ENCODE measurements around the gene CBFA2T3.

The CBFA2T3 gene

GRCh38 chr16:88957887-88958577 lies 19.0 kb downstream of the CBFA2T3 start:
- no peak for DNase-seq

DNA sequence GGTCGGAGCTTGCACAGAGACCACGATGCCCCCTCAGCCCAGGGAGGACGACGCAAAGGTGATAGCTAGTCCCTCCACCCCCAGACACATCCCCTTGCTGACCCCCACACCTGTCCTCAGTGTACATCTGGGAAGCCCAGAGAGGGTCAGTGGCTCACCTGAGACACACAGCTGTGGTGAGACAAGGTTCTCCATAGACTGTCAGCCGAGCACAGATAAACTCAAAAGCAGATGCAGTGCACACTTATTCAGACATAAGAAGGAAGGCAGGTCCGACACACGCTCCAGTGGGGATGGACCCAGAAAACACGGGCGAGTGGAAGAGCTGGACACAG lies 19.6 kb downstream of the CBFA2T3 start:
- no peak for DNase-seq

GRCh38 chr16:88956546-88957432 lies 20.2 kb downstream of the CBFA2T3 start:
- peak; percentile 12 for DNase-seq

DNA sequence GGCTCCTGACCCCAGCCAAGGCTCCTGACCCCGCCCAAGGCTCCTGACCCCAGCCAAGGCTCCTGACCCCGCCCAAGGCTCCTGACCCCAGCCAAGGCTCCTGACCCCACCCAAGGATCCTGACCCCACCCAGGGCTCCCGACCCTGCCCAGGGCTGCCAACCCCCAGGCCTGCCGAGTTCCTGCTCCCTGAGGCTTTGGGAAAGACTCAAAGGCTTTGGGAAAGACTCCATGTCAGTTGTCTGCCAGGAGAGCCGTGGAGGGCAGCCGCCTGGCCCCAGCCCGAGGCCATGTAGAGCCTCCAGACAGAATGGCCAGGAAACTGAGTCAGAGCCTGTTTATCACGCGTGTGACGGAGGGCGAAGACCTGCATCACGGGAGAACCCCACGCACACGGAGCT lies 21.1 kb downstream of the CBFA2T3 start:
- no peak for DNase-seq

DNA sequence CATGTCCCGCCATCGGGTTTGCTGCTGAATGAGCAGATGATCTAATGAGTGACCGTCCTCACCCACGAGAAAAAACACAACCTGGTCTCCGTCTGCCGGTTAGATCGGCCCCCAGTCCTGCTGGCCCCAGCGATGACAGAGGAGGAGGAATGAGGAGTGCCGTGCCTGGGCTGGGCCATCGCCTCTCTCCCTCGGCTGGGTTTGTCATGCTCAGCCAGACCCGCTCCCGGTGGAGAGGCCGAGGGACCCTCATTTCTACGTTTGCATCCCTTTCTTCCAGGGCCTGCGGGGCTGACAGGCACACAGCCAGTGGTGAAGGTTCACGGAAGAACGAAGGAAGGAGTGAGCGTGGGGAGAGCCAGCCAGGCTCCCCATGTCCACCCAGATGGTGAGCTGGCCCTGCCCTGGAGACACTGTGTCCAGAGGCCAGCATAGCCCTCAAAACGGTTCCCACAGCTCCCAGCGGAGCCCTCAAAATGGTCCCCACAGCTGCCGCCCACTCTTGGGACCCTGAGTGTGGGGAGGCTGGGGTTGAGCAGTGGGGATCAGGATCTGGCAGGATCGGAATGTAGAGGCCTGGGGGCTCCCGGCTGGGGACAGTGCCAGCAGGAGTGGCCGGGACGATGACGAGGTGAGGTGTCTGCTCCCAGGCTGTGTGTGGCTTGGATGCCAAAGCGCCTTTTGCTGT lies 23.9 kb downstream of the CBFA2T3 start:
- no peak for DNase-seq

DNA sequence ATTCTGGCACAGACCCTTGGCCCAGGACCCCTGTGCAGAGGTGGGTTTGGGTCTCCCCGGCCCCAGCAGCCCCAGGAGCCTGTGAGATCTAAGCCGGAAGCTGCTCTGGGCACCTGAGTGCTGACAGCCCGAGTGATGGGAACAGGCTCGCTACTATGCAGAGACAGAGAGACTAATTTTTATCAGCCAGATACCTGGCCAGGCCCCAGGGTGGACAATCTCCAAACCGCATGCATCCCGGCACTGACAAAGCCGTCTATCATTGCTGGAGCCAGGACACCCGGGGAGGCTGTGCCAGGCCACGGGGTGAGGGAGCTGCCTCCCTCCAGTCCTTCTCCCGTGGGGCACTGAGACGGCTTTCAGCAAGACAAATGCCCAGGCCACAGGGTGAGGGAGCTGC lies 25.0 kb downstream of the CBFA2T3 start:
- DNase-seq, result no peak

- DNase-seq, result no peak
These were observed 25.5 kb downstream of the CBFA2T3 start for GRCh38 chr16:88951501-88951900.

- no peak for DNase-seq
These were observed 28.1 kb downstream of the CBFA2T3 start for GRCh38 chr16:88948781-88949490.

DNA sequence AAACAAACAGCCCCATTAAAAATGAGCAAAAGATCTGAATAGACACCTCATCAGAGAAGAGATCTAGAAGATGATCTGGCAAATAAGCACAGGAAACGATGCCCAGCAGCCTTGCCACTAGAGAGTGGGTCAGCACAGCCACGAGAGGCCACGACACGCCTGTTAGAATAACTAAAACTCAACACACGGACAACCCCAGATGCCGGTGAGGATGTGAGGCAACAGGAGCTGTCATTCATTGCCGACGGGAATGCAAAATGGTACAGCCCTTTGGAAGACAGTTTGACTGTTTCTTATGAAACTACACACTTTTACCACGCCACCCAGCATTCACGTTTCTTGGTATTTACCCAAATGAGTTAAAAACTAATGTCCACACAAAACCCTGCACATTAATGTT lies 31.5 kb downstream of the CBFA2T3 start:
- no peak for DNase-seq

GRCh38 chr16:88943741-88944140 lies 33.3 kb downstream of the CBFA2T3 start:
- DNase-seq, result no peak

- DNase-seq, result no peak
These were observed 33.8 kb downstream of the CBFA2T3 start for GRCh38 chr16:88943131-88943664.

DNA sequence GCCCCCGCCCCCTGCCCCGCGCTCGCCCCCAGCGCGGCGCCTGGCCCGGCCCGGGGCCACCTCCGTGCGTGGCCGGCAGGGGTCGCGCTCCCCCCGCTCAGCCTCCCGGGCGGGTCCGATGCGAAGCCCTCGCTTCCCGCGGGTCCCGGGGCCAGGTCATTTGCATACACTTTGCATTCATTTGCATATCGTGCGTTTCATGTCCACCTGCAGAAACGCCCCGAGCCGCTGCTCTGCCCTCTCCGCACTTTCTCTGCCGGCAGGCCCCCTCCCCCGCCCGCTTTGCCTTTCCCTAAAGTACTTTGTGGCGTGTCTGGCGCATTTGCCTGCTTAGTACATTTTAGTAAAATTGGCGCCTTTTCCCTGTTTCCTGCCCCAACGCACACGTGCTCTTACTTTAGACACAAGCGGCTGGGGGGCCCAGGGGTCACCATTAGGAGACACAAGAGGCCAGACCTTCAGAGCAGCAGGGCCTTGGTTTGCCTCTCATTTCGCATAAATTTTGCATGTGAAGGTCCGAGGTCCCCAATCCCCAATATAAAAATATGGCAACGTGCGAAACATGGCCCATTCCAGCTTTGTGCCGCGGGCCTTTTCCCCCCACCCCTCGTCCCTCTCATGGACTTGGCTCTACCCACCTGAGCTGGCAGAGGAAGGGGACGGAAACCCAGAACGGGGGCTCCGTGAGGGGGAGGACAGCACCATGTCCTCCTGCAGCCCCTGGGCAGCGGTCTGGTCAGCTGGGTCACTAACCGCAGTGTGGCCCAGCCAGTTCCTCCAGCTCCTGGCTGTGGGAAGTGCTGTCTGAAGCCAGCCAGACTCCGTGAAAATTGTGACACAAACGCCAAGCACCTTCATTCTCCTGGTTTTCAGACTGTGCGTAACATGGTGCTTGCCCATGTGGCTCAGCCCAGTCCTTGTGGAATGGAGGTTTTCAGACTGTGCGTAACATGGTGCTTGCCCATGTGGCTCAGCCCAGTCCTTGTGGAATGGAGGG lies 34.8 kb downstream of the CBFA2T3 start:
- DNase-seq, result peak; percentile 30

DNA sequence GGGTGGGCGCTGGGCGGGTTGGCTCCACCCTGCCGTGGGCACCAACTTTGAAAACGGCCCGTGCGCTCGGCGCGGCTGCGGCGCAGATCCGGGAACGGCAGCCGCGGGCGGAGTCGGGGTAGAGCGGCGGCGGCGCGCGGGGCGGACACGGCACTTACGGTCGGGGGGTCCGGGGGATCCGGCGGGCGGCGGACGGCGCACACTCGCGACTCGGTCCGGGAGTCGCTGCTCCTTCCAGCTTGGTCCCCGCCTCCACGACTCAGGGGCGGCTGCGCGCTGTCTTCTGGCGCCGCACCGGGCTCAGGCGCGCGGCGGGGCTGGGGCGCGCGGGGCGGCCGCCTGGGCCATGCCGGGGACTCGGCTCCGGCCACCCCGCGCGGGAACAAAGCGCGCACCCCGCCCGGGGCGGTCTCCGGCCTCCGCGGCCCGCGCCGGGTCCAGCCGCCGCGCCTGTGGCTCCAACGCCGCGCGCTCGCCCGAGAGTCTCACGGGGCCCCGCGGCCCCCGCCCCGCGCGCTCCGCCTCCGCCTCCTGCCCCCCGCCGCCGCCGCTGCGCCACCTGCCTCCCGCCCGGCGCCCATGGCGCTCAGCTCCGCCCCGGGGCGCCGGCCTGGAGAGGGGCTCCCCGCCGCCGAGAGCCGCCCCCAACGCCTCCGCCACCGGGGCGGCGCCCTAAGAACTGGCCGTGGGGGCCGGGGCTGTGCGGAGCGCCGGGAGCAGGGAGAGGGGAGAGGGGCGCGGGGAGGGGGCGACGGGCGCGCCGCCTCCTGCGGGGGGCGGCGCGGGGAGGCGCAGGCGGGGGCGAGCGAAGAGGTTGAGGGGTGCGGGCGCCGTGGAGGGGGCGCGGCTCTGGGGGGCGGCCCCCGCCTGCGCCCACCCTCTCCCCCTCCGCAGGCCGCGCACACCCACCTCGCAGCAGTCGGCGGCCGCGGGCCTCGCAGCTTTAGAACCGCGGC lies 35.9 kb downstream of the CBFA2T3 start:
- DNase-seq, result peak; percentile 44

- no peak for DNase-seq
These were observed 36.8 kb downstream of the CBFA2T3 start for GRCh38 chr16:88939972-88940861.

- no peak for DNase-seq
These were observed 37.6 kb downstream of the CBFA2T3 start for GRCh38 chr16:88939245-88939971.

- DNase-seq, result no peak
These were observed 38.2 kb downstream of the CBFA2T3 start for GRCh38 chr16:88938777-88939244.

DNA sequence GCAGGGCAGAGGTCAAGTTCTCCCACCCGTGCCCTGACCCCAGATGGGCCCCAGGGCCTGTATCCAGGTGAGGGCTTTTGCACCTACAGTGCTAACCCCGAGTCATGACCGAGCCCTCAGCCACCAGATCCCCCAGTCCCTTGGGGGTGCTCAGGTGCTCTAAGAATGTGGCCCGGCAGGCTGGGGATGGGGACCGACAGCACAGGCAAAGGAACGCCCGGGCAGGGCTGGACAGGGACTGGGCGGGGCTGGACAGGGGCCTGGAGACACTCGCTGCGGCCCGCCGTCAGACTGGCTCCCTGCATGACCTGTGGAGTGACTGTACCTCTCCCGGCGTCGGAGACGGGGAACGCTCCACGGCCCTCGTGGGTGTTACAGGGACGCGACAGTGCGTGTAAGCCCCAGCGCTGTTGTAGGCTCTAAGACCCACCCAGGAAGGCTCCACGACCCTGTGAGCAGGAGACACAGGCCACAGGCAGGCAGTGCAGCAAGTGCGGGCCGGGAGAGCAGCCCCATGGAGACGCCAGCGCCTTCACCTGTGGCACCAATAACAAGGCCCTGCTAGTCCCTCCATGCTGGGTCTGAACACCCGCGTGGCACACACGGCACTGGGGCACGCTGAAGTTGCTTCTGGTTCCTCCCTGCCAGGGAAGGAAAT lies 38.8 kb downstream of the CBFA2T3 start:
- no peak for DNase-seq

GRCh38 chr16:88937206-88937621 lies 39.8 kb downstream of the CBFA2T3 start:
- no peak for DNase-seq

All from COR-L47 (cell line).